OCI-LY3 (cell line): Measurements from ENCODE around the gene ACCS.

Experiments used
- H2AFZ ChIP-seq: fragments of 200-600, 300-600 bp; shearing (Covaris generic); 2 replicates; pipeline ENCODE4 v1.6.0; 2014; ENCODE audit warnings: antibody characterized with exemption, low read depth, low read length
- H3K27ac ChIP-seq: fragments of 200-600, 300-600 bp; sonication (generic); 2 replicates; pipeline ENCODE4 v1.5.1; 2014; ENCODE audit warnings: mild to moderate bottlenecking, low read length, moderate library complexity, mixed read lengths
- H3K27me3 ChIP-seq: fragments of 200-600, 300-600 bp; sonication (generic); 2 replicates; pipeline ENCODE4 v1.6.1; 2014; ENCODE audit warnings: low read depth, low read length, mixed read lengths
- H3K36me3 ChIP-seq: fragments of 200-600, 300-600 bp; sonication (generic); replicated peaks from 2 replicates; pipeline ENCODE3; 2014; ENCODE audit warnings: low read depth, low read length, mixed read lengths
- H3K4me1 ChIP-seq: fragments of 300-600, 200-600 bp; sonication (generic); 2 replicates; pipeline ENCODE4 v1.6.1; 2014; ENCODE audit warnings: low read length, mixed read lengths
- H3K4me2 ChIP-seq: fragments of 200-600, 300-600 bp; sonication (generic); 2 replicates; pipeline ENCODE4 v1.6.1; 2014; ENCODE audit warnings: low read length, mixed read lengths
- H3K4me3 ChIP-seq: fragments of 300-600, 200-600 bp; sonication (generic); 2 replicates; pipeline ENCODE4 v1.5.1; 2014; ENCODE audit warnings: antibody characterized with exemption, mild to moderate bottlenecking, low read length, moderate library complexity
- H3K79me2 ChIP-seq: fragments of 300-600, 200-600 bp; shearing (Covaris generic); 2 replicates; pipeline ENCODE4 v1.6.1; 2014; ENCODE audit warnings: mild to moderate bottlenecking, low read length, mixed read lengths
- H3K9ac ChIP-seq: fragments of 300-600, 200-600 bp; shearing (Covaris generic); 2 replicates; pipeline ENCODE4 v1.6.0; 2014; ENCODE audit warnings: mild to moderate bottlenecking, low read length, moderate library complexity
- H3K9me3 ChIP-seq: fragments of 200-600, 300-600 bp; shearing (Covaris generic); 2 replicates; pipeline ENCODE4 v1.6.1; 2014; ENCODE audit warnings: low read length, mixed read lengths; ENCODE audit not compliant: insufficient read depth
- H4K20me1 ChIP-seq: fragments of 200-600, 300-600 bp; sonication (generic); 2 replicates; pipeline ENCODE4 v1.6.1; 2016; ENCODE audit warnings: low read length, mixed read lengths; ENCODE audit not compliant: insufficient read depth
- CTCF ChIP-seq: fragments of 200-600, 300-600 bp; sonication (generic); IDR thresholded peaks from 2 replicates; pipeline ENCODE4 v1.5.1; 2014; ENCODE audit warnings: antibody characterized with exemption, low read length, low read depth
- EZH2phosphoT487 ChIP-seq: fragments of 200-600 bp; shearing (Covaris generic); IDR thresholded peaks from 2 replicates; pipeline ENCODE4 v1.6.1; 2018; ENCODE audit warnings: antibody characterized with exemption, mixed run types, low read depth

Gene ACCS

GRCh38 chr11:44113018-44113417, 46.9 kb downstream of the ACCS start:
- no peak overlapping the region for H2AFZ ChIP-seq
- H3K27me3 ChIP-seq: no peaks in the 10 kb centered on the region
- no peaks in the 10 kb centered on the region for H3K79me2 ChIP-seq
- H3K4me3 ChIP-seq: no peak overlapping the region
- TF ChIP-seq EZH2phosphoT487: no peak
- TF ChIP-seq CTCF: no peak
- H3K27ac ChIP-seq: no peak overlapping the region
- no peak overlapping the region for H3K9ac ChIP-seq
- H3K36me3 ChIP-seq: peaks cover 21% of the 10 kb centered on the region
- H3K4me1 ChIP-seq: peaks cover 18% of the 10 kb centered on the region
- H3K9me3 ChIP-seq: no peaks in the 10 kb centered on the region
- no peak overlapping the region for H3K4me2 ChIP-seq
- no peaks in the 10 kb centered on the region for H4K20me1 ChIP-seq

- no peak overlapping the region for H3K4me2 ChIP-seq
- peaks cover 21% of the 10 kb centered on the region for H3K36me3 ChIP-seq
- TF ChIP-seq CTCF: no peak
- TF ChIP-seq EZH2phosphoT487: no peak
Observed at GRCh38 chr11:44113572-44113971, 47.5 kb downstream of the ACCS start.

GRCh38 chr11:44116234-44116830, 50.3 kb downstream of the ACCS start:
- H2AFZ ChIP-seq: no peak overlapping the region
- H3K9ac ChIP-seq: no peak overlapping the region
- no peak for TF ChIP-seq CTCF
- no peak for TF ChIP-seq EZH2phosphoT487
- no peaks in the 10 kb centered on the region for H3K79me2 ChIP-seq
- no peak overlapping the region for H3K4me3 ChIP-seq
- peaks cover 11% of the 10 kb centered on the region for H3K36me3 ChIP-seq
- no peak overlapping the region for H3K27ac ChIP-seq
- H3K27me3 ChIP-seq: no peaks in the 10 kb centered on the region
- peaks cover 14% of the 10 kb centered on the region for H3K4me1 ChIP-seq
- no peaks in the 10 kb centered on the region for H3K9me3 ChIP-seq
- H3K4me2 ChIP-seq: no peak overlapping the region
- H4K20me1 ChIP-seq: no peaks in the 10 kb centered on the region

More at GRCh38 chr11:44113572-44113971, 47.5 kb downstream of the ACCS start:
- Histone ChIP-seq H3K27me3 (no peaks in the 10 kb centered on the region), H3K4me1 (peaks cover 18% of the 10 kb centered on the region), H3K4me3 (no peak overlapping the region), H3K79me2 (no peaks in the 10 kb centered on the region), H2AFZ (no peak overlapping the region), H4K20me1 (no peaks in the 10 kb centered on the region), H3K27ac (no peak overlapping the region), H3K9me3 (no peaks in the 10 kb centered on the region), H3K9ac (no peak overlapping the region)

GRCh38 chr11:44120169-44120568, 54.1 kb downstream of the ACCS start:
- Histone ChIP-seq H3K4me2 (no peak overlapping the region), H3K27ac (no peak overlapping the region)

More at GRCh38 chr11:44120169-44120568, 54.1 kb downstream of the ACCS start:
- peaks cover 7% of the 10 kb centered on the region for H3K36me3 ChIP-seq
- peaks cover 7% of the 10 kb centered on the region; the same call in 1 of the 2 replicates for H3K4me1 ChIP-seq
- H3K4me3 ChIP-seq: no peak overlapping the region
- H3K9ac ChIP-seq: no peak overlapping the region
- H3K79me2 ChIP-seq: no peaks in the 10 kb centered on the region
- H2AFZ ChIP-seq: no peak overlapping the region
- no peaks in the 10 kb centered on the region for H4K20me1 ChIP-seq
- no peak for TF ChIP-seq EZH2phosphoT487
- peak; percentile 35 for TF ChIP-seq CTCF
- H3K27me3 ChIP-seq: no peaks in the 10 kb centered on the region
- no peaks in the 10 kb centered on the region for H3K9me3 ChIP-seq
